ENCODE data around the gene DNAH12.

DNA sequence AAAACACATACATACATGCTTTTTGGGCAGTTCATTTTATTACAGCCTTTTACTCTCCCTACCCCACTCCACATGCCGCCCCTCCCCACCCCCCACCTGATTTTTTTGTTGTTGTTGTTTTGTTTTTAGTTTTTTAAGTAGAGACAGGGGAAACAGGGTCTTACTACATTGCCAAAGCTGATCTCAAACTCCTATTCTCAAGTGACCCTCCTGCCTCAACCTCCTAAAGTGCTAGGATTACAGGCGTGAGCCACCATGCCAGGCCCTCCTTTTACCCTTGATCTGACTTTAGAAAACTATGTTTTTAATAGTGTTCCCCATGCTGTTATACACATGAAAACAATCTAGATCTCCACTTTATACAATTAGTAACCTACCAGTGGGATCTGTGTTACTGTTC, 26.7 kb upstream of the DNAH12 start:
- TF ChIP-seq, protein P1, sequence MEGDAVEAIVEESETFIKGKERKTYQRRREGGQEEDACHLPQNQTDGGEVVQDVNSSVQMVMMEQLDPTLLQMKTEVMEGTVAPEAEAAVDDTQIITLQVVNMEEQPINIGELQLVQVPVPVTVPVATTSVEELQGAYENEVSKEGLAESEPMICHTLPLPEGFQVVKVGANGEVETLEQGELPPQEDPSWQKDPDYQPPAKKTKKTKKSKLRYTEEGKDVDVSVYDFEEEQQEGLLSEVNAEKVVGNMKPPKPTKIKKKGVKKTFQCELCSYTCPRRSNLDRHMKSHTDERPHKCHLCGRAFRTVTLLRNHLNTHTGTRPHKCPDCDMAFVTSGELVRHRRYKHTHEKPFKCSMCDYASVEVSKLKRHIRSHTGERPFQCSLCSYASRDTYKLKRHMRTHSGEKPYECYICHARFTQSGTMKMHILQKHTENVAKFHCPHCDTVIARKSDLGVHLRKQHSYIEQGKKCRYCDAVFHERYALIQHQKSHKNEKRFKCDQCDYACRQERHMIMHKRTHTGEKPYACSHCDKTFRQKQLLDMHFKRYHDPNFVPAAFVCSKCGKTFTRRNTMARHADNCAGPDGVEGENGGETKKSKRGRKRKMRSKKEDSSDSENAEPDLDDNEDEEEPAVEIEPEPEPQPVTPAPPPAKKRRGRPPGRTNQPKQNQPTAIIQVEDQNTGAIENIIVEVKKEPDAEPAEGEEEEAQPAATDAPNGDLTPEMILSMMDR (IDR thresholded peaks at IDR 0.05) = no peak
- no peak for TF ChIP-seq ZFX (IDR thresholded peaks at IDR 0.05; ENCODE audit: borderline replicate concordance)

Data from 22Rv1 (cell line).